ENCODE results near the gene BICC1. TPM values are rescaled to one million over a fixed set of nuclear protein-coding genes. Genes with fewer than 3 reads are reported as not detected.

The BICC1 gene
- total RNA-seq, 1 experiment from 2014 or later = 0.57 TPM

DNA sequence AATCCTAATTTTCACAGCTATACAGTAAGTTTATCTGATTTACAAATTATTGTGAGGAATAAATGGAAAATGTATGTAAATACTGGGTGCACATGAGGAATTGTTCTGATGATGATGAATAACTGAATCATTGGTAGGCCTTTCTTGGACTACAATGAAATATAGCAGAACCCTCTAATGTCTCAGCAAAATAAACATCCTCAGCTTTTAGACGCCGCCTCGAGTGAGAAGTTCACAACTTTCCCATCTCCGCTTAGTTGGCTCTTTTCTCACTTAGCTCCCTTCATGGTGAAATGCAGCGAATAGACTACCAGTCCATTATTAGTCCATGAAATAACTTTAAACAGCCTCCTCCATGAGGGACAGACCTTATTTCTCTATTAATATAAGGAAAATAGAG, 182.3 kb downstream of the BICC1 start:
- H3K23ac ChIP-seq (ENCODE audit: insufficient read length, low read depth, low read length) = no peak overlapping the region
- no peak overlapping the region for H3K9ac ChIP-seq (ENCODE audit: extremely low read depth, insufficient read length, low read length)
- Mint-ChIP-seq H3K27me3 (ENCODE audit: low read depth) (no peaks in the 10 kb centered on the region), H3K4me3 (no peak overlapping the region), H3K4me1 (peaks cover 12 to 13% of the 10 kb centered on the region in 2 experiments), H3K9me3 (peaks cover 0 to 4% of the 10 kb centered on the region in 2 experiments; a peak in 4 of 5 replicates), H3K36me3 (ENCODE audit: insufficient read depth in 1 of 3, low read depth in 3 of 3) (no peaks in the 10 kb centered on the region; a peak in 1 of 7 replicates), H3K27ac (no peak overlapping the region)
- no peak overlapping the region for H3K18ac ChIP-seq (ENCODE audit: insufficient read length, low read depth, low read length)
- H3T11ph ChIP-seq (ENCODE audit: low read length) = no peak overlapping the region
- no peaks in the 10 kb centered on the region for H4K20me1 ChIP-seq (ENCODE audit: control insufficient read depth, insufficient read depth, insufficient read length)
- no peak overlapping the region for H2AK5ac ChIP-seq (ENCODE audit: insufficient read length, low read length)
- H3K14ac ChIP-seq (ENCODE audit: insufficient read depth, low read length) = no peak overlapping the region
- no peaks in the 10 kb centered on the region for H3K79me1 ChIP-seq (ENCODE audit: insufficient read depth, low read depth, low read length, poor library complexity, severe bottlenecking)
- no peak for DNase-seq
- no peak overlapping the region for H3K27ac ChIP-seq (ENCODE audit: insufficient read length, low read depth, low read length)
- H2BK15ac ChIP-seq (ENCODE audit: low read depth, low read length) = no peak overlapping the region
- H4K91ac ChIP-seq (ENCODE audit: insufficient read length, low read depth, low read length) = no peak overlapping the region
- no peaks in the 10 kb centered on the region for H3K9me3 ChIP-seq (ENCODE audit: control insufficient read depth, low read depth, low read length)
- H2BK20ac ChIP-seq (ENCODE audit: low read depth, low read length, poor library complexity, severe bottlenecking) = no peak overlapping the region
- no peak overlapping the region for H4K8ac ChIP-seq (replicated peaks; ENCODE audit: insufficient read length, low read depth, low read length)
- no peaks in the 10 kb centered on the region for H3K27me3 ChIP-seq (ENCODE audit: insufficient read depth, low read length)
- no peak overlapping the region for H3K4me2 ChIP-seq (ENCODE audit: insufficient read depth, insufficient read length, low read length)
- no peaks in the 10 kb centered on the region; the same call in 1 of the 2 replicates for H3K4me1 ChIP-seq (ENCODE audit: insufficient read depth, low read length)
- no peak overlapping the region for H2BK120ac ChIP-seq (ENCODE audit: low read depth, low read length, poor library complexity, severe bottlenecking)
- H3K79me2 ChIP-seq (ENCODE audit: insufficient read depth, low read length) = no peaks in the 10 kb centered on the region
- no peak overlapping the region for H2BK12ac ChIP-seq (ENCODE audit: insufficient read length, low read depth, low read length)
- no peak overlapping the region for H2BK5ac ChIP-seq (ENCODE audit: insufficient read length, low read length)
- TF ChIP-seq, protein P1, sequence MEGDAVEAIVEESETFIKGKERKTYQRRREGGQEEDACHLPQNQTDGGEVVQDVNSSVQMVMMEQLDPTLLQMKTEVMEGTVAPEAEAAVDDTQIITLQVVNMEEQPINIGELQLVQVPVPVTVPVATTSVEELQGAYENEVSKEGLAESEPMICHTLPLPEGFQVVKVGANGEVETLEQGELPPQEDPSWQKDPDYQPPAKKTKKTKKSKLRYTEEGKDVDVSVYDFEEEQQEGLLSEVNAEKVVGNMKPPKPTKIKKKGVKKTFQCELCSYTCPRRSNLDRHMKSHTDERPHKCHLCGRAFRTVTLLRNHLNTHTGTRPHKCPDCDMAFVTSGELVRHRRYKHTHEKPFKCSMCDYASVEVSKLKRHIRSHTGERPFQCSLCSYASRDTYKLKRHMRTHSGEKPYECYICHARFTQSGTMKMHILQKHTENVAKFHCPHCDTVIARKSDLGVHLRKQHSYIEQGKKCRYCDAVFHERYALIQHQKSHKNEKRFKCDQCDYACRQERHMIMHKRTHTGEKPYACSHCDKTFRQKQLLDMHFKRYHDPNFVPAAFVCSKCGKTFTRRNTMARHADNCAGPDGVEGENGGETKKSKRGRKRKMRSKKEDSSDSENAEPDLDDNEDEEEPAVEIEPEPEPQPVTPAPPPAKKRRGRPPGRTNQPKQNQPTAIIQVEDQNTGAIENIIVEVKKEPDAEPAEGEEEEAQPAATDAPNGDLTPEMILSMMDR (conservative IDR thresholded peaks at IDR 0.05) = no peak
- no peaks in the 10 kb centered on the region for H3K23me2 ChIP-seq (ENCODE audit: insufficient read length, low read depth, low read length, poor library complexity, severe bottlenecking)
- H3K56ac ChIP-seq (ENCODE audit: insufficient read length, low read depth, low read length) = no peak overlapping the region
- H4K5ac ChIP-seq (ENCODE audit: insufficient read length, low read depth, low read length) = no peak overlapping the region
- WGBS (ENCODE audit: extremely low coverage, insufficient read length, low lambda C conversion rate) = no CpG with 5 or more reads among the region's 5 CpGs
- no peak overlapping the region for H3K4ac ChIP-seq (ENCODE audit: low read depth, low read length)
- no peak overlapping the region for H2AFZ ChIP-seq (ENCODE audit: low read length)

Data from H9 (cell line).